Cardiac fibroblast (primary cell): ENCODE data around the gene HAUS8.
A peak's percentile ranks its signal among the peaks of the same experiment; 100 is the strongest.

Source experiments
- DNase-seq, 2 donors: peaks; one replicate each; pipeline versions ENCODE4 v3.0.0 to v3.0.0-alpha.2; 2010; ENCODE audit warnings: low read depth in 2 of 2
- H3K4me3 ChIP-seq, 2 donors: replicated peaks in 1 of 2; 1 replicate in 1 of 2; 2 replicates in 1 of 2; pipeline ENCODE4 v1.5.1; 2011; ENCODE audit warnings: low read depth in 2 of 2, low read length in 2 of 2, mild to moderate bottlenecking in 2 of 2, moderate library complexity in 1 of 2
- CTCF ChIP-seq: IDR thresholded peaks from one replicate; pipeline ENCODE4 v1.5.1; 2011; ENCODE audit warnings: low read depth, mild to moderate bottlenecking, low read length, inconsistent platforms

Gene HAUS8

DNA sequence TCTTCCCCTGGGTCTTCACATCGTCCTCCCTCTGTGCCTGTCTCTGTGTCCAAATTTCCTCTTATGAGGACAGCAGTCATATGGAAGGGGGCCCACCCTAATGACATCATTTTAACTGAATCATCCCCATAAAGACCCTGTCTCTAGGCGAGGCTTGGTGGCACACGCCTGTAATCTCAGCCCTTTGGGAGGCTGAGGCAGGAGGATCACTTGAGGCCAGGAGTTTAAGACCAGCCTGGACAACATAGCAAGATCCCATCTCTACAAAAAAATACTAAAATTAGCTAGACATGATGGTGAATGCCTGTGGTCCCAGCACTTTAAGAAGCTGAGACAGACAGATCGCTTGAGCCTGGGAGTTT is 5.2 kb upstream of the HAUS8 start:
- DNase-seq, result no peak
- peak overlapping the region; percentile 18 to 53 for H3K4me3 ChIP-seq
- no peak for TF ChIP-seq CTCF

DNA sequence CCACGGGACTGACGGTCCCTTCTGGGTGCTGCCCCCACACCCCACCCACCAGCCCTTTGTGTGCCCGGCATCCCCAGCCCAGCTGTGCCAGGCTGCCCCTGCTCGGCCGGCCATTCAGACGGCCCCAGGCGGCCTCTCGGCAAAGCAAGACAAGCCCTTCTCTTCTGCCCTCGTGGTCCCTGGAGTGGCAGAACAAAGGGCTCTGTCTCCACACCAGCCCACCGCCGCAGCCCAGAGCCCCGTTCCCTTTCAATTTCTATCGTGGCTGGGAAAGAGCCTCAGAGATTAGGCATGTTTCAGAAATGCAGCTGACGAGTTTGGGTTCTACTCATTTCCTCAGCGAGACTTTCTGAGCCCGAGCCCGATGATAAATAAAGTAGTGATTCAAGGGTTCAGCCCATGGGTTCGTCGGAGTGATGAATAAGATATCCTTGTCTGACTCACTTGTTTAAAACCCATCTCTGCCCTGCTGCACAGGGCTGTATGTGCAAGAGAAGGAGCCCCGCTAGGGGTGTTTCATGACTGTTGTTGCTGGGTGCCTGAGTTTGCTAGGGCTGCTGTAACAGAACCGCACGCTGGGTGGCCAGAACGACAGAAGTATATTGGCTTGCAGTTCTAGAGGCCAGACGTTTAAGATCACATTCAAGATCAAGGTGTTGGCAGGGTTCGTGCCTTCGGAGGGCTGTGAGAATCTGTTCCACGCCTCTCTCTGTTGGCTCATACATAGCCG is 4.6 kb upstream of the HAUS8 start:
- peak; percentile 80 for TF ChIP-seq CTCF
- peak overlapping the region; percentile 53 to 65 for H3K4me3 ChIP-seq

GRCh38 chr19:17078920-17079709 is 3.9 kb upstream of the HAUS8 start:
- no peak for TF ChIP-seq CTCF
- H3K4me3 ChIP-seq, result peak overlapping the region; percentile 53 to 65
- DNase-seq, result peak in 1 of 2 donors; percentile 39

More for the DNA sequence above, 4.6 kb upstream of the HAUS8 start:
- peak; percentile 97 to 99 for DNase-seq

DNA sequence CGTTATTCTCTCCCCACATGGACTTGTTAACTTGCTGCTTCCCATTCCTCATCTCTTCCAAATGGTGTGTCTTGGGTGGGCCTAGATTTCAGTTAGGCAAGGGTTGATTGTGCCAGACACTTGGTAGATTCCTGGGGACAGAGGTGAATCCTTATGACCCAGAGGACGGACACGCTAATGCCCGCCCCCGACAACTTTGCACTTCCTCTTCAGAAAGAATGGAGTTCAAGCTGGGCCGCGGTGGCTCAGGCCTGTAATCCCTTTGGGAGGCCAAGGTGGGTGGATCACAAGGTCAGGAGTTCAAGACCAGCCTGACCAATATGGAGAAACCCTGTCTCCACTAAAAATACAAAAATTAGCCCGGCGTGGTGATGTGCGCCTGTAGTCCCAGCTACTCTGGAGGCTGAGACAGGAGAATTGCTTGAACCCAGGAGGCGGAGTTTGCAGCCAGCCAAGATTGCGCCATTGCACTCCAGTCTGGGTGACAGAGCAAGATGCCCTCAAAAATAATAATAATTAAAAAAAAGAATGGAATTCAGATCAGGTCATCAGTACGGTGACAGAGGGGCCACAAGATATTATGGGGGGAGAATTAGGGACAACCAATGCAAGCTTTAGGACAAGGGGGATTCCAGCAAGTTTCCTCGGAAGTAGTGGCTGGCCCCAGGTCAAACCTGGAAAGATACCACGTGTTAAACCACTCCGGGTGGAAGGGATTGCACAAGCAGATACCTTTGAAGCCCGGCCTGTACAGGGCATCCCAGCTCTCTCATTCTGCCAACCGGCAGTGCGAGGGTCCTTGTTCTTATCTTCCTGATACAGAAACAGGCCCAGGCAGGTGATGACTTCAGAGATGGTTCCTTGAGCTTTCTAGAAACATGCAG is 3.0 kb upstream of the HAUS8 start:
- TF ChIP-seq CTCF, result no peak
- H3K4me3 ChIP-seq, result peak overlapping the region in 1 of 2 donors; percentile 65

GRCh38 chr19:17077447-17078028 is 2.3 kb upstream of the HAUS8 start:
- DNase-seq, result no peak
- H3K4me3 ChIP-seq, result peak overlapping the region; percentile 93 to 97
- TF ChIP-seq CTCF, result no peak

More for the DNA sequence above, 3.0 kb upstream of the HAUS8 start:
- DNase-seq, result no peak

- peak overlapping the region; percentile 93 to 97 for H3K4me3 ChIP-seq
- TF ChIP-seq CTCF, result no peak
- DNase-seq, result no peak
These were observed 1.3 kb upstream of the HAUS8 start for GRCh38 chr19:17076543-17076991.
